ENCODE results near the gene ARL3. TPM values are rescaled to one million over a fixed set of nuclear protein-coding genes. Genes with fewer than 3 reads are reported as not detected.
"Not testable (repeated sequence)": the region's sequence is repeated elsewhere in the genome, so short reads cannot be mapped to it uniquely, and the experiment has no call there.

Gene ARL3
- polyA plus RNA-seq, 1 experiment = 8.1 TPM

DNA sequence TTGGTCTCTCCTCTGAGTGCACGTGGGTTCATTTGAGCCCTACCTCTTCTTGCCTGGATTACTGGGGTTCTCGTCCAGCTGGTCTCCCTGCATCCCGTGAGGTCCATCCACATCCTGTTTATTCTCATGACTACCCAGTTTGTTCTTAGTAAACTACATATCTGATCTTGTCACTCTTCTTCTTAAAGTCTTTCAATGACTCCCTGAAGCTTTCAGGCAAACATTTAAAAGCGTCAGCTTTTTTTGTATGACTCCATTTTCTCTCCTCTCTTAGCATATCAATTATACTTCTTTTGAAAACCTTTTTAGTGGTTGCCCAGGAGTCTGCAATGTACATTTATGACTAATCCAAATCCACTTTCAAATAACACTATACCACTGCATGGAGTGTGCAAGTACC, 7.8 kb upstream of the ARL3 start:
- POLR2A ChIA-PET = no interaction called here
- no peaks in the 10 kb centered on the region for H3K27me3 ChIP-seq (ENCODE audit: control insufficient read depth, insufficient read depth, low read length)
- TF ChIP-seq, protein P1, sequence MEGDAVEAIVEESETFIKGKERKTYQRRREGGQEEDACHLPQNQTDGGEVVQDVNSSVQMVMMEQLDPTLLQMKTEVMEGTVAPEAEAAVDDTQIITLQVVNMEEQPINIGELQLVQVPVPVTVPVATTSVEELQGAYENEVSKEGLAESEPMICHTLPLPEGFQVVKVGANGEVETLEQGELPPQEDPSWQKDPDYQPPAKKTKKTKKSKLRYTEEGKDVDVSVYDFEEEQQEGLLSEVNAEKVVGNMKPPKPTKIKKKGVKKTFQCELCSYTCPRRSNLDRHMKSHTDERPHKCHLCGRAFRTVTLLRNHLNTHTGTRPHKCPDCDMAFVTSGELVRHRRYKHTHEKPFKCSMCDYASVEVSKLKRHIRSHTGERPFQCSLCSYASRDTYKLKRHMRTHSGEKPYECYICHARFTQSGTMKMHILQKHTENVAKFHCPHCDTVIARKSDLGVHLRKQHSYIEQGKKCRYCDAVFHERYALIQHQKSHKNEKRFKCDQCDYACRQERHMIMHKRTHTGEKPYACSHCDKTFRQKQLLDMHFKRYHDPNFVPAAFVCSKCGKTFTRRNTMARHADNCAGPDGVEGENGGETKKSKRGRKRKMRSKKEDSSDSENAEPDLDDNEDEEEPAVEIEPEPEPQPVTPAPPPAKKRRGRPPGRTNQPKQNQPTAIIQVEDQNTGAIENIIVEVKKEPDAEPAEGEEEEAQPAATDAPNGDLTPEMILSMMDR (IDR thresholded peaks at IDR 0.05; ENCODE audit: insufficient read depth, low read depth, low read length) = no peak
- no peak overlapping the region for H3K4me3 ChIP-seq (ENCODE audit: low read depth, low read length)
- H3K36me3 ChIP-seq (ENCODE audit: control insufficient read depth, insufficient read depth, low read length) = no peaks in the 10 kb centered on the region
- no peak for DNase-seq (ENCODE audit: low read depth)
- CTCF ChIA-PET = no interaction called here

DNA sequence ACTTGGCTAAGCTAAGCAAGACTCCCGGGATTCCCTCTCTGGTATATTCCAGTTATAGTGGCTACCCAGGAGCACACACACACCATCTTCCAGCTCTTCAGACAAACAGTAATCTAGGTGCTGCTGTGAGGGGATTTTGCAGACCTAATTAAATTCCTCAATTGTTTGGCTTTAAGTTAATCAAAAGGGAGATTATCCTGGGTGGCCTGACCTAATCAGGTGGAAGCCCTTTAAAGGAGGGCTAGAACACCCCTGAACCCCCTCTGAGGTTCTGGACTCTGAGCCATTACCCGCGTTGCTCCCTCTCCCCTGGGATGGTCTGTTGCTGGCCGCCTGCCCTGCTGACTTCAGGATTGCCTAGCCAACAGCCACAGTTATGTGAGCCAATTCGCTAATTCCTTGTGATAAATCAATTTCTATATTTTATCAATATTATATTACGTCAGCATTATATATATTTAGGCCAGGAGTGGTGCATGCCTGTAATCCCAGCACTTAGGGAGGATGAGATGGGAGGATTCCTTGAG, 6.6 kb upstream of the ARL3 start:
- H3K4me3 ChIP-seq (ENCODE audit: low read depth, low read length) = no peak overlapping the region
- no peak for DNase-seq (ENCODE audit: low read depth)
- H3K36me3 ChIP-seq (ENCODE audit: control insufficient read depth, insufficient read depth, low read length) = no peaks in the 10 kb centered on the region
- ChIA-PET POLR2A (interaction anchor here (0.7 kb wide), 1 partner anchor 95 kb away, joined by 3 read pairs; no protein-coding TSS in a partner anchor), CTCF (interaction anchor here (0.7 to 1.3 kb wide), 3 partner anchors 11 to 524 kb away, joined by 3 to 4 read pairs (median 3); partner anchors contain the start of gene CNNM2)
- H3K27me3 ChIP-seq (ENCODE audit: control insufficient read depth, insufficient read depth, low read length) = no peaks in the 10 kb centered on the region
- TF ChIP-seq, protein P1 (IDR thresholded peaks at IDR 0.05; ENCODE audit: insufficient read depth, low read depth, low read length) = no peak

DNA sequence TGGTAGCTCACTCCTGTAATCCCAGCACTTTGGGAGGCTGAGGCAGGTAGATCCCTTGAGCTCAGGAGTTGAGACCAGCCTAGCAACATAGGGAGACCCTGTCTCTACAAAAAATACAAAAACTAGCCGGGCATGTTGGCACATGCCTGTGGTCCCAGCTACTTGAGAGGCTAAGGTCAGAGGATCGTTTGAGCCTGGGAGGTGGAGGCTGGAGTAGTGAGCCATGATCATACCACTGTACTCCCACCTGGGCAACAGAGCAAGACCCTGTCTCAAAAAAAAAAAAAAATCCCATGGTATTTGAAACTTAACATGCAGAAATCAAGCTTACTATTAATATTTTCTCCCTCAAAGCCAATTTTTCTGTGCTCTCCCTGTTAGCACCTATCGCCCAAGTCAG, 6.1 kb upstream of the ARL3 start:
- H3K36me3 ChIP-seq (ENCODE audit: control insufficient read depth, insufficient read depth, low read length) = no peaks in the 10 kb centered on the region
- TF ChIP-seq, protein P1 (IDR thresholded peaks at IDR 0.05; ENCODE audit: insufficient read depth, low read depth, low read length) = no peak
- CTCF ChIA-PET = interaction anchor here (1.3 kb wide), 1 partner anchor 524 kb away, joined by 4 read pairs; no protein-coding TSS in a partner anchor
- POLR2A ChIA-PET = interaction anchor here (0.7 kb wide), 1 partner anchor 96 kb away, joined by 3 read pairs; no protein-coding TSS in a partner anchor
- H3K4me3 ChIP-seq (ENCODE audit: low read depth, low read length) = no peak overlapping the region
- DNase-seq (ENCODE audit: low read depth) = no peak
- H3K27me3 ChIP-seq (ENCODE audit: control insufficient read depth, insufficient read depth, low read length) = no peaks in the 10 kb centered on the region

DNA sequence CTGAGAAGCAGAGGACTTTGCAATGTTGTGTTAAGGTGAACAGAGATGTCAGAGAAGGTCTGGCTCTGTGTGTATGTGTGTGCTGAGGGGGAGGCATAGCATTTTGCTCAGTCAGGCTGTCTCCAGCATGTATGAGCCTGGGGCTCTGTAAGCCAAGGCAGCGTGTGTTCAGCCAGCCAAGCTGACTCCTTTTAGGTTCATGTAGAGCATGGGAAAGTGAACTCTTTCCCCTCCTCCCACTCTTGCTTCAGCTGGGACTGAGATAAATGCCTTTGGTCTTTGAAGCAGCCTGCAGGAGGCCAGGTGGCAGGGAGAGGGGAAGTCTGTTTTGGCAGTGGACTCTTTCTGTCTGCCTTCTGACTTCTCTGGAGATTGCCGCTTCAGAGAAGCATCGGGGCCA, 4.0 kb upstream of the ARL3 start:
- ChIA-PET POLR2A (no interaction called here), CTCF (interaction anchor here (0.5 to 1.3 kb wide), 2 partner anchors 9 to 154 kb away, joined by 3 read pairs; no protein-coding TSS in a partner anchor)
- Histone ChIP-seq H3K36me3 (ENCODE audit: control insufficient read depth, insufficient read depth, low read length) (no peaks in the 10 kb centered on the region), H3K27me3 (ENCODE audit: control insufficient read depth, insufficient read depth, low read length) (no peaks in the 10 kb centered on the region), H3K4me3 (ENCODE audit: low read depth, low read length) (no peak overlapping the region)
- DNase-seq (ENCODE audit: low read depth) = no peak
- TF ChIP-seq, protein P1 (IDR thresholded peaks at IDR 0.05; ENCODE audit: insufficient read depth, low read depth, low read length) = no peak

DNA sequence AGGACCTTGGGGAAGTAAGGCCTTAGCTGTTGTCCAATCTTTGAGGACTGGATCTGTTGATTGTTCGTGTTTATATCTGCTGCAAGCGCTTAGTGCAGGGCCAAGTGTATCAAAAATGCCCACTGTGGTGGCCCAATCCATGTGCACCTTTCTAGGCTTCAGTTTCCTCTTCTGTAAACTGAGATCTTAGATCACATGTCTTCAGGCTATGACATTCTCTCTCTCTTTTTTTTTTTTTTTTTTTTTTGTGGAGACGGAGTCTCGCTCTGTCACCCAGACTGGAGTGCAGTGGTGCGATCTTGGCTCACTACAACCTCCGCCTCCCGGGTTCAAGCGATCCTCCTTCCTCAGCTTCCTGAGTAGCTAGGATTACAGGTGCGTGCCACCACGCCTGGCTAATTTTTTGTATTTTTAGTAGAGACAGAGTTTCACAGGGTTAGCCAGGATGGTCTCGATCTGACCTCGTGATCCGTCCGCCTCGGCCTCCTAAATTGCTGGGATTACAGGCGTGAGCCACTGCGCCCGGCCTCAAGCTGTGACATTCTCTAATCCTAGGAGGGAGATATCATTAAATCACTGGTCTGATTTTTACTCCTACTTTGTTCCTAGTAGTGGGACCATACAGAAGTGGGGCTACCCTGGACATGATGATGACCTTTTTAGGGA, 2.8 kb upstream of the ARL3 start:
- H3K27me3 ChIP-seq (ENCODE audit: control insufficient read depth, insufficient read depth, low read length); DNase-seq (ENCODE audit: low read depth); POLR2A ChIA-PET; H3K36me3 ChIP-seq (ENCODE audit: control insufficient read depth, insufficient read depth, low read length); H3K4me3 ChIP-seq (ENCODE audit: low read depth, low read length): not testable (repeated sequence)
- CTCF ChIA-PET = interaction anchor here (0.7 to 2.0 kb wide), 2 partner anchors 9 to 184 kb away, joined by 3 to 4 read pairs; no protein-coding TSS in a partner anchor

All from BJ (cell line).